SKM-1 treated with dmso at 0.1 percent for 144 hours (cell line): ENCODE results near the gene E2F1.
"Not testable (repeated sequence)": the region's sequence is repeated elsewhere in the genome, so short reads cannot be mapped to it uniquely, and the experiment has no call there.

ENCODE experiments used
- DNase-seq: peaks from one replicate; lab custom pipeline; 2025; ENCODE audit not compliant: unreplicated experiment; lab: John Stamatoyannopoulos, UW

Gene E2F1

DNA sequence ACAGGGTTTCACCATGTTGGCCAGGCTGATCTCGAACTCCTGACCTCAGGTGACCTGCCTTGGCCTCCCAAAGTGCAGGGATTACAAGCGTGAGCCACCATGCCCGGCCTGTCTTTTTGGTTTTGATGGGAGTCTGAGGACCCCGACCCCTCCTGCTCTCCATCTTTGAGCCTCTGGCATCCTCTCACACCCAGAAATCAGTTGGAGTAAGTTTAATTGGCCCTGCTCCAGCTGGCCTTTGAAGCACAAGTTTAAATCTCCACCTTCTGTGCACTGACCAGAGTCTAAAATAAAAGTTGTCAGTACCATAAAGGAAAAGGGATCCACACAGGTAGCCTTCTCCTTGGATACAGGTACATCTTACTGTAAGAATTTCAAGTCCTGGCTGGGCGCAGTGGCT, 40.0 kb downstream of the E2F1 start:
- no peak for DNase-seq

DNA sequence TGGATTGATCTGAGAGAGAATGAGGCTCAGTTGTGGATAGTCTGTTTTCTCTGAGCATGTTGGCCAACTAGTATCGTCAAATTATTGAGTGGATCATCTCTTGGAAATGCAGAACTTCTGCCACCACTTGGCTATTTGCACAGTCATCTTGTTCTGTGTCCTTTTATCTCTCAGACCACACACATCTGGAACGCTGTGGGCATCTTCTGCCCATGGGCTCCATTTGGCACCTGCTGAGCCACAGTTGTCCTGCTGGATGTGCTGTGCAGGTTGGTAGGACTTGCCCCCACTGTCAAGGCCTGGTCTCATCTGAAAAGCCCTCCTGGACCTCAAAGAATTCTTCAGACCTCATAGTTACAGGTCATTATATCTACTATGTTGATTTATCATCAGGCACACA, 40.8 kb downstream of the E2F1 start:
- DNase-seq: no peak

DNA sequence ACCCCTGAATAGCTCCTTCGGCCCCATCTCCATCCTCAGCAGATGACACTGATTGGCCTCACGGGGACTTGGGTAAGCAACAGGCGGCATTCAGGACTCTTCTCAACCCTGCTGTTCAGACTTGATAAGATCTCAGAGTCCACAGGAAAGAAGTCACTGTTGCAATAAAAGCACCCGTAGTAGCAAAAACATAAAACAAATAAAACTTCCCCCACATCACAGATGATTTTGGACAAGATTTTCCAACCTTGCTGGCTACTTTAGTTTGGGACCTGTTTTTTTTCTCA, 41.2 kb downstream of the E2F1 start:
- DNase-seq: no peak

DNA sequence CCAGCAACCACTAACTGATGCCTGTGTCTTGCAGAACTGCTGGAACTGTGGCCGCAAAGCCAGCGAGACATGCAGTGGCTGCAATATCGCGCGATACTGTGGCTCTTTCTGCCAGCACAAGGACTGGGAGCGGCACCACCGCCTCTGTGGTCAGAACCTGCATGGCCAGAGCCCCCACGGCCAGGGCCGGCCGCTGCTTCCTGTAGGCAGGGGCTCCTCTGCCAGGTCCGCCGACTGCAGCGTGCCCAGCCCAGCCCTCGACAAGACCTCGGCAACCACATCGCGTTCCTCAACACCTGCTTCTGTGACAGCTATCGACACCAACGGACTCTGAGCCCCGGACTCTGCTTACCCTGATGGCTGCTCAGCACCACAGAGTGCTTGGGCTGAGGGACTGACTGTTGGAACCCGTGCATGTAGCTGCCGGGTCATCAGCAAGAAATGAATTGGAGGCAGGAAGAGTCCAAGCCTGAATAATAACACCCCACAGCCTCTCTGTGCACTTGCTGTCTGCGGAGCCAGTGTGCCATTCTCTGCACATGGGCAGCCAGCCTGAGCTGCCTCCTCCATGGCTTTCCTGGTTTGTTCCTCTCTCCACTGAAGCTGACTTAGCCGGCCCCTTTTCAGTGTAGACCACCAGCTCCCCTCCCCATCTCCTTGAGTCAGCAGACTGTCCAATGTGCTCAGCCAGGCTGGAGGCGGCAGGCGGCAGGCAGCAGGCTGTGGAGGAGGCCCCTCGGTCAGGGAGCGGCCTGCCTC, 41.7 kb downstream of the E2F1 start:
- DNase-seq: no peak

DNA sequence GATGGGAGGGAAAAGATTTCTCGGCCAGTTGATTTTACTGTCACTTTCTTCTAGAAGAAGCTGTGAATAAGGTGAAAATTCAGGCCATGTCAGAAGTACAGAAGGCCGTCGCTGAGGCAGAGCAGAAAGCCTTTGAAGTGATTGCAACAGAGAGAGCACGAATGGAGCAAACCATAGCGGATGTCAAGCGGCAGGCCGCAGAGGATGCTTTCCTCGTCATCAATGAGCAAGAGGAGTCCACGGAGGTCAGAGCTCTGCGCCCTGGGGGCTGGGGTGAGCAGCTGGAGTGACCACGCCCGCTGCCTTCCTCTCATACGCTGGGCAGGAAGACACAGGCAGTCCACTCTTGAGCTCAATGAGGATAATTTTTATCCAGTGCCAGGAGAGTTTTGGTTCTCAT, 45.9 kb downstream of the E2F1 start:
- DNase-seq: no peak

DNA sequence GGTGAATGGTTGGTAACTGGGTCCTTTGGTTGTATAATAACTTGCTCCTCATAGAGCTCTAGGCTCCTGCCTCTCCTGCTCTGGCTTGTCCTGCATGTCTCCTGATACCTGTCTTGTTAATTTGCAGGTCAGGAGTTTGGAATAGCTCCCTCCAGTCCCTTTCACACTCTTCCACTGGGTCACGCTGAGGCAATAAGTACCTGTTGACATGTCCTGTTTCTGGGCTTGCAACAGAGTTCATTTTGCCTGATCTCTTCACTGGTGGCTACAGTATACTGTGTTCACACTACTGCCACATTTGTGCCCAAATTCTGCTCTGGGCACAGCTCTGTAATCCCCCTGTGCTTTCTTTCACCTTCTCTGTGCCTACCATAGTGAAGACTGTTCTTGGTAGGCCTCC, 49.4 kb downstream of the E2F1 start:
- no peak for DNase-seq

DNA sequence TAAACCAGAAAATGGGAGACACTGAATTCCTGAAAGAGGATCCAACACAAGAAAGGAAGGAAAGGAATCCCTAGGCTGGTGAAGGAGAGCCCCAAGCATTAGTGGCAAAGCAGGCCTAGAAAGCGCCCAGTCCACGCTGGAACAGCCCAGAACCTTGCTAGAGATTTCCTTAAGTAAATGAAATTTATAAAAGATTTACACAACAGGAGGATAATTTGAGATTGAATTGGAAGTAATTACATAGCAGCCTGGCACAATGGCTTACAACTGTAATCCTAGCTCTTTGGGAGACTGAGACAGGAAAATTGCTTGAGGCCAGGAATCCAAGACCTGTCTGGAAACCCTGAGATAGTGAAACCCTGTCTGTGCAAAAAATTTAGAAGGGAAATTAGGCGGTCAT, 50.8 kb downstream of the E2F1 start:
- no peak for DNase-seq

DNA sequence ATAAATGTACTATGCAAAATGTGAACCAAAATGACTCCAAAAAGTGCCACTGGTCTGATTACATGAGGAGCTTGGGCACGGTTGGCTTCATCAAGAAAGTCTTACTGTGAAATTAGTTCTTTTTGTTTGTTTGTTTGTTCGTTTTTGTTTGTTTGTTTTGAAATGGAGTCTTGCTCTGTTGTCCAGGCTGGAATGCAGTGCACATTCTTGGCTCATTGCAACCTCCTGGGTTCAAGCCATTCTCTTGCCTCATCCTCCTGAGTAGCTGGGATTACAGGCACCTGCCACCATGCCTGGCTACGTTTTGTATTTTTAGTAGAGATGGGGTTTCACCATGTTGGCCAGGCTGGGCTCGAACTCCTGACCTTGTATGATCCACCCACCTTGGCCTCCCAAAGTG, 54.3 kb downstream of the E2F1 start:
- not testable (repeated sequence) for DNase-seq

DNA sequence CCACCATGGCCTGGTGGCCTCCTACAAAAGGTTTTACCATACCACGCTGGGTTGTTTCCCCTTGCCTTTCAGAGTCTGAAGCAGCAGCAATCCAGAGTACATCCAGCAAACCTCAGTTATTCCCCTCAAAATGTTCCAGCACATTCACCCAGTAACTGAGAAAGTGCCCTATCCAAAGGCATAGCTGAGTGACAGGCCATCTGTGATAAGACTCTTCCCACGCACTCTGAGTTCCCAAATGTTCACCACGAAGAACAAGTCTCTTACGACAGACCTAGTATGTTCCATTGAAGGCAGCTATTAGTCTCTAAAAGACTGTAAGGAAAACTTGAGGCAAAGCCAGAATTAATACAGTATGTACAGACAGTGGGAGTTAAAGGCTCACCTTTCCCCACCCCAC, 55.7 kb downstream of the E2F1 start:
- no peak for DNase-seq

DNA sequence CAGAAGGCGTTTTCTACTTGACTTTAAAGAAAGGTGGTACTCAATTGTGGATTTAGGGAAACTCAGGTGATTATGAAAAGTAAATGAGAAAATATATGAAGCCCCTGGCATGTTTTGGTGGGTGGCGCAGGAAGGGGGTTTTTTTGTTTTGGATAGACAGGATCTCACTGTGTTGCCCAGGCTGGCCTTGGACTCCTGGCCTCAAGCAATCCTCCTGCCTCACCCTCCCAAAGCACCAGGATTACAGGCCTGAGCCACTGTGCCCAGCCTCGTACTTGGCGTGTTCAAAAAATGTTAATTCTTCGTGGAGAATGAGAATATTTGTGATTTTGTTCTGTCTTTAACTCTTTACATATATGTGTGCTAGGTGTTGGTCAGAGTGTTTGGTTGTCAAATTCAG, 56.2 kb downstream of the E2F1 start:
- DNase-seq: no peak

DNA sequence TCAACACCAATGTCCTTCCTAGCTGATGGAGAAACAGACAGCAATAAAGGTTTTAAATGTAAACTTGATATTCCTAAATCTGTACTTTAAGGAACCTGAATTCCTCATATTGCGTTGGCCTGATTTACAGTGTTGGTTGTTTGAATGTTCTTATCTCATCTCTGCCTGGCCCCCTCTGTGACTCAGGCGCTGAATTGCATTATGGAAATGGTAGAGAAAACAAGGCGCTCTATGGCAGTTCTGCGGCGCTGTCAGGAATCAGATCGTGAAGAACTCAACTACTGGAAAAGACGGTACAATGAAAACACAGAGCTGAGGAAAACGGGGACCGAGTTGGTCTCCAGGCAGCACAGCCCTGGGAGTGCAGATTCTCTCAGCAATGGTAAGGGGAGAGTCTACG, 56.7 kb downstream of the E2F1 start:
- DNase-seq: no peak

DNA sequence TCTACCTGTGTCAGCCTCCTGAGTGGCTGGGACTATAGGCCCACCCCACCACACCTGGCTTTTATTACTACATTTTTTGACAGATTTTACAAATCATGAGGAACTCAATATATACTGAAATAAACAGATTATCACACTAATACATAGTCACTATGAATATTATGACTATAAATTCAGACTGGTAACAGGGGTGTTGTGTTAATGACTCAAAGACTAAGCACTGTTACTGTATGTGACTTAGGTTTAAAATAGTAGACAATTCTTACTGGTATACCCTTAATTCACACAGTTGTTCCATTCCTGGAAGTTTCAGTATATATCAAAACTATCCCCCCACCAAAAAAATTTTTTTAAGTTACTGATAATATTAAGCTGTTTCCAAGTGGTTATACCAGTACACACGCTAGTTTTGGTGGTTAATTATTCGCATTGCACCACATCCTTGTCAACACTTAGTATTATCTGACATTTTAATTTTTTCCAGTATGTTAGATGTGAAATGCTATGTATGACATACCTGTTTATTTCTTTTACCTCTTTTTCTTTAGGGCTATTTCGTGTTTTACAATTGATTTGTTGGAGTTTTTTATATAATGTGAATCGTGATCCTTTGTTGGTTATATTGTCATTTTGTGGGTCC, 58.5 kb downstream of the E2F1 start:
- no peak for DNase-seq

DNA sequence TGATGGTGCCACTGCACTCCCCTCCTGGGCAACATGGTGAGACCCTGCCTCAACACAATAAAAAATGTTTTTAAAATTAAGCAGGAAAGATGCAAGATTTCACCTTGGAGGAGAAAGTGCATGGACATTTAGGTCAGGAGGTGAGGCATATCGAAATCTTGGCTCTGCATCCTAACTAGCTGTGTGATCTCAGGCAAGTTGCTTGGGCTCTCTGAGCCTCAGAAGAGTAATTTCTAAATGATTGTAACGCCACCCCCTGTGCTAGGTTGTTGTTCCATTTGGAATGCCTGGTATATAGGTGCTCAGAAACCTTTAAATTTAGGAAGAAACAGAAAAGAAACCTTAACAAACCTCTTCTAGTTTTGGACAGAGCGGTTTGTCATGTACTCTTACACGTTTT, 60.0 kb downstream of the E2F1 start:
- DNase-seq: no peak
